GM12892 (cell line): ENCODE data around the gene IBTK.
"Not testable (repeated sequence)": the region's sequence is repeated elsewhere in the genome, so short reads cannot be mapped to it uniquely, and the experiment has no call there.

Experiments used
- DNase-seq: peaks from one replicate; pipeline ENCODE4 v3.0.0; 2011; ENCODE audit not compliant: insufficient read length
- FAIRE-seq: peaks from 2 replicates; lab custom pipeline; 2011; peaks lifted over from hg19 to GRCh38; lab: Jason Lieb, UNC
- POLR2A ChIP-seq: IDR thresholded peaks from 2 replicates; pipeline ENCODE4 v1.6.1; 2011; ENCODE audit warnings: low read depth, low read length, control low read depth
- POLR2AphosphoS5 ChIP-seq: IDR thresholded peaks from 2 replicates; pipeline ENCODE4 v1.6.1; 2011; ENCODE audit warnings: low read depth, low read length, control low read depth
- TAF1 ChIP-seq: IDR thresholded peaks from 2 replicates; pipeline ENCODE4 v1.6.1; 2011; ENCODE audit warnings: low read depth, mild to moderate bottlenecking, control low read depth, low read length, borderline replicate concordance

IBTK gene

DNA sequence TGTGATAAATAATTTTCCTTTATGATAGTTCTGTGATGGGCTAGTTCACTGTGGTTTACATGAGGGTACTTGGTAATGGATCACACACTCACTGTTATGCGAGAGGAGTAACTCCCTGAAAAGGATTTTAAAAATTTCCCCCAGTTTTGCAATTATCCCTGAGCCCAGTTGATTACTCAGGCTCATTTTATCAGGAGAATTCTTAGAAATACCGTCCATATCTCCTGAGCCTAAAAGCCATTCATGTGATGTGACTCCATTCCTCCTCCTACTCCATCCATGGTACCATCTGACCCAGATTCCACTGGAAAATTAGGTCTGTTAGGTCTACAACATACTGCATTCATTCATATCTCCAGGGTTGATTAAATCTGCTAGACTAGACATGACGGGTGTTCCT lies 16.4 kb upstream of the IBTK start:
- no peak for DNase-seq
- no peak for FAIRE-seq
- no peak for TF ChIP-seq POLR2AphosphoS5

DNA sequence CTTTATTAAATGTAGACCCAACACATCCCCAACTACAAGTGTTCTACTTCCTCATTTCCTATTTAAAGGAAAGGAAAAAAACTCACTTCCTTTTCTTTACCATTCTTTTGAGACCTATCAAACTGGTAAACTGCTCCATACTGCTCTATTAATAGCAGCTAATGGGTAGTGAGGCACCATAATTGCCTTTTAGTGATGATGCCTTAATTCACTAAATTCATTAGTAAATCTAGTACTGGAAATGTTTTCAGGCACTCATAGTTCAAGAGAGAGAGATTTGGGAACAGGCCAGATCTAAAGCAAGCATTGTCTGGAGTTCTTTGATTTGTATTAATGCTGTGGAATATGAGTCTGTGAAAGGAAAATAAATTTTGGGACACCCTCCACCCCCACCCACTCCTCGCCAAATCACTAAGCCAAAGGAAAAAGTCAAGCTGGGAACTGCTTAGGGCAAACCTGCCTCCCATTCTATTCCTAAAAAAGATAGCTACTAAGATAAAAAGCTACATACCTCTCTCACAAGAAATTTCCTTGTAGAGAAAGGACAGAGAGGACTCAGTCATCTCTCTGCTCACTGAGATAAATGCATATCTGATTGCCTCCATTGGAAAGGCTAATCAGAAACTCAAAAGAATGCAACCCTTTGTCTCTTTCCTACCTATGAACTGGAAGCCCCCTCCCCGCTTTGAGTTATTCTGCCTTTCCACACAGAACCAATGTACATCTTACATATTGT lies 13.6 kb upstream of the IBTK start:
- TF ChIP-seq POLR2AphosphoS5 (no peak), POLR2A (no peak), TAF1 (no peak)
- FAIRE-seq (no peak), DNase-seq (no peak)

DNA sequence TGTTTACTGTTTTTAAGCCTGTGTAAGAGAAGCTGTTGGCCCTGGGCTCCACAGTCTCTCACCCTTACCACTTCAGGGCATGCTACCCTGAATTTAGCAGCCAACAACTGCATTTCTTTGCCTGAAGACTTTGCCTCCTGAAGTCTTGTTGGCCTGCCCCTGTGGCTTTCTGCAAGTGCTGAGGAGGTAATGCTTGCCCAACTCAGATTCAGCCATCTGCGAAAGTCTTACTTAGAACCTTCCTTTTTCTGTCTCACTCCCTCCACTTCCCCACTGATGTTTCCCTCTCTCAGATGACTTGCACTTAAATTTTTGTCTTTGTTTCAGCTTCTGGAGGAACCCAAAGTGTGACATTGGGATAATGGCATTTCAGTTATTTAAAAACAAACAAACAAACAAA lies 11.8 kb upstream of the IBTK start:
- DNase-seq (no peak), FAIRE-seq (no peak)
- no peak for TF ChIP-seq POLR2AphosphoS5
- TF ChIP-seq TAF1: no peak
- no peak for TF ChIP-seq POLR2A

DNA sequence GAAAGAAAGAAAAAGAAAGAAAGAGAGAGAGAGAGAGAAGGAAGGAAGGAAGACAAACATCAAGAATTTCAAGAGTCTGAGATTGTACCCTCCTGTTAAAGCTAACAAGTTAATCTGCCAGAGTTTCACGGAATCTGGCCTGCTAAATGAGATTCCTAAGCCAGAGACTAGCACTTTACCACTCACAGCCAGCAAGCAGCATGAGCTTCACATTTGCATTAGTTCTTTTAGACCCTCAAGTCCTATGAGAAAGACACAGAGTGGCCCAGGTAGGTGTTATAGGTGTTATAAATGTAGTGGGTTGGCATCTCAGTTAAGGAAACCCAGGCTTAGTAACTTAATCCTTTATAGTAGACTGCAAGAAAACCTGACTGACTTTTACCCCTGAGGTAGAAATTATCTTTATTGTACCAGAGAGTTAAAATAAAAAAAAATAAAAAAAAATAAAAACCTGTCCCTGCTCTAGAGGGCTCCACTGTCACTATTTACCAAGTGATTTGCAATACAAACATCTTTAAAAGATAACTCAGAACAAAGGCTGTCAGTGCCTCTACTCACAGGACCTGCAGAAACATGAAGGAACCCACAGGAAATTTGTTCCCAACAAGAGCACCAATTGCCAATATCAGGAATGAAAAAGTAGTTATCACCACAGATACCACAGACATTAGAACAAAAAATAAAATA lies 9.7 kb upstream of the IBTK start:
- FAIRE-seq (no peak), DNase-seq (no peak)
- no peak for TF ChIP-seq TAF1
- TF ChIP-seq POLR2AphosphoS5: no peak
- no peak for TF ChIP-seq POLR2A

DNA sequence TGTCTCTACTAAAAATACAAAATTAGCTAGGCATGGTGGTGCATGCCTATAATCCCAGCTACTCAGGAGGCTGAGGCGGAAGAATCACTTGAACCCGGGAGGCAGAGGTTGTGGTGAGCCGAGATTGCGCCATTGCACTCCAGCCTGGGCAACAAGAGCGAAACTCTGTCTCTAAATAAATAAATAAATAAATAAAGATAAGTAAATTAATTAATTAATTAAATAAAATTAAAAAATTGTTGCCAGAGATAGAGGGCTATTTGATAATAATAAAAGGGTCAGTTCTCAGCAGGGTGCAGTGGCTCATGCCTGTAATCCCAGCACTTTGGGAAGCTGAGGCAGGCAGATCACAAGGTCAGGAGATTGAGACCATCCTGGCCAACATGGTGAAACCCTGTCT lies 7.2 kb upstream of the IBTK start:
- not testable (repeated sequence) for FAIRE-seq

DNA sequence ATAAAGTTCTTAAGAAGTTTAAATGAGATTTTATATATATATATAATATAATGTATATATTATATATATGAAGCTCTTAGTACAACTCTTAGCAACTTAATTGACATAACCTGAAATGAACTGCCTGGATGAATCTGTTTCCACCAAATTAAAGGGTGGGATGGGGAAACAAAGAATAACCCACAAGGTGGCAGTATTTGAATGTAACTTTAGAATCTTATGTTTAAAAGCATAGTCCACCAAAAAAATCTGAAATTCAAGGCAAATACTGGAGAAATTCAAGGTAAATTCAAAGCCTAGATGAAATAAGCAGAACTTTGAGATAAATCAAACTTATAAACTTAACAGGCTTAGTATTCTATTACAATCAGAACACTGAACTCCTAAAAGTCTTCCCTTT lies 4.4 kb upstream of the IBTK start:
- FAIRE-seq: no peak

More for the DNA sequence above, 7.2 kb upstream of the IBTK start:
- DNase-seq: not testable (repeated sequence)

DNA sequence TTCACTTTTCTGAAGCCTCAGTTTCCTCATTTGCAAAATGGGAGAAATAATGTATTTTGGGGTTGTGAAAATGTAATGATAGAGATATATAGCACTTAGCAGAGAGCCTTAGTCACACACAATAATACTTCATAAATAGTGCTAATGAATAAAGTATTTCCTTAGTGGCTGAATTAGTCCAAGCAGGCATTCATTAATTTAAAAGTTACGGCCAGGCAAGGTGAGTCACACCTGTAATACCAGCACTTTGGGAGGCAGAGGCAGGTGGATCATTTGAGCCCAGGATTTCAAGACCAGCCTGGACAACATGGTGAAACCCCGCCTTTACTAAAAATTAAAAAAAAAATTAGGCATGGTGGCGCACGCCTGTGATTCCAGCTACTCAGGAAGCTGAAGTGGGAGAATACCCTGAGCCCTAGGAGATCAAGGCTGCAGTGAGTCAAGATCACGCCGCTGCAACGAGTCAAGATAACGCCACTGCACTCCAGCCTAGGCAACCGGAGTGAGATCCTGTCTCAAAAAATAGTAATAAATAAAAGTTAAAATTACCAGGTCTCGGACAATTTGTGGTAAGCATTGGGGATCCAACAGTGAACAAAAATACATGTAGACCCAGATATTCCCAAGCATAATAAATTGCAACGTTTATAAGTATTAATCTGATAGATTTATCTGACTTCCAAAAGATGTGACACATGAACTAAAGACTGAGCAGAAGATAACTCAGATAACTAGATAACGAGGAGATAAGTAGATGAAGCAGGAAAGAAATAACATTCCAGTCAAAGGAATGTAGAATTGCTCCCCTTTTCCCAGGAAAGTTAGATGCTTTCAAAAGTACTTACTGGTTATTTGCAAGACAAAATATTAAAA lies 2.1 kb upstream of the IBTK start:
- no peak for DNase-seq
- TF ChIP-seq POLR2AphosphoS5 (no peak), POLR2A (no peak), TAF1 (no peak)
- FAIRE-seq: no peak

More for the DNA sequence above, 4.4 kb upstream of the IBTK start:
- DNase-seq: no peak
- TF ChIP-seq POLR2AphosphoS5 (no peak), TAF1 (no peak), POLR2A (no peak)

DNA sequence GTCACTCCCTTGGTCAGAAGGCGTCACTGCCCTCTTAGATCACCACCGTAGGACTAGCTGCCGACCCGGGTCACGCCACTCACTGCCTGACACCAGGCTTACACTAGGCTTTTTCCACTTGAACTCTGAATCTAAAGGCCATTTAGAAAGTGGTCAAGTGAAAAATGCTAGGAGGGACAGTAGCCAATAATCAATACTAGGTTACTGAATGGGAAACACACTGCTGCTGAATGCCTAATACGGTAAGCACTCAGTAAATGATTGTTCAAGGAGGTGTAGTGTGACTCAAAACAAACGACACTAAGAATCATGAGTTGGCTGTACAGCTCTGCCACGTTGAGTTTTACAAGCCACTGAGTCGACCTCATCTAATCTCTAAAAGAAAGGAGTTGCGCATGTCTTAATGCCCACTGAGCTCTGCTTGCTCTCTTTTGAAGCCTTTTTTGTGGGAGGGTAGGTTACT lies 760 bp upstream of the IBTK start:
- TF ChIP-seq POLR2AphosphoS5: no peak
- no peak for TF ChIP-seq POLR2A
- TF ChIP-seq TAF1: no peak
- DNase-seq (peak; percentile 11), FAIRE-seq (peak; percentile 38)

DNA sequence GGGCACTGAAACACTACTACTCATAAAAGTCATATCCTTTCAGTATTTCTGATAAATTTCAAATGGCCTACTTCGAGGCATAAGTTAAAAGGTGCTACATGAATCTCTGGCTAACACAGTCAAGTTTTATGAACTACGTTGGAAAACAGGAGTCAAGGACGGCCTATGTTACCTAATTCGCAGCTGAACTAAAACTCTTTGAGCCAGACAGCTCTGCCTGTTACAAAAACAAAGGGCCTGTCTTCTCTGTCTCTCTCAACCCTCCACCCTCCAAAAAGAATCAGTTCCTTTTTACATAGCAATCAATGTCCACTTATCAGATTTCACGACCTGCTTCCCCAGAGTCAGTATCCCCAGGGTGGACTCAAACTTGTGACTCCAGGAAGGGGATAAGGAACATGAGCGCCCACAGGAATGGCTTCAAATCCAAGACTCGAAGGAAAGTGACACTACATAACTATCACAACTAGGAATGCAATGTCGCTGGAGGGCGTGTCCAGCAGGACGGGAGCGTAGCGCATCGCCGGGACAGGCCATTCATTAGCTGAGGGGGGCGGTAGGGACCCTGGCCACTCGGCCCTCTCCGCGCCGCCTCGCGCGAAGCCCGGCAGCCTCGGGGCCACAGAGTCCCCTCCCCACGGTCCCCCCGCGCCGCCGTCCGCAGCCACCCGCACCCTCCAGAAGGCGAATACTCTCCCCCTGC lies 591 bp downstream of the IBTK start:
- FAIRE-seq (peak; percentile 46), DNase-seq (peak; percentile 37)
- TF ChIP-seq TAF1: 0 out of 2 replicates have a peak, but pooled peaks have one; percentile 17
- no peak; the same call in 1 of the 2 replicates for TF ChIP-seq POLR2A
- TF ChIP-seq POLR2AphosphoS5: 0 out of 2 replicates have a peak, but pooled peaks have one; percentile 1

DNA sequence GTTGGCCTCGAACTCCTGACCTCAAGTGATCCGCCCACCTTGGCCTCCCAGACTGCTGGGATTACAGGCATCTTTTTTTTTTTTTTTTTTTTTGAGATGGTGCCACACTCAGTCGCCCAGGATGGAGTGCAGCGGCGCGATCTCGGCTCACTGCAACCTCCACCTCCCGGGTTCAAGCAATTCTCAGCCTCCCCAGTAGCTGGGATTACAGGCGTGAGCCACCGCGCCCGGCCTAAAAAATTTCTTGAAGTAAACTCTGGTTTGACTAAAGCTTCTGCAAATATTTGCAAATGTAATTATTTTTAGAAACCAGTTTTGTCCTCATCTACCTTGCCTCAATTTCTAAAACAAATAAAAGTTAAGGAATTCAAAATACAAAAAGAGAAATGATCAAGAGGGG lies 1.2 kb downstream of the IBTK start:
- FAIRE-seq (no peak), DNase-seq (no peak)
- no peak for TF ChIP-seq POLR2AphosphoS5
- TF ChIP-seq POLR2A: no peak
- TF ChIP-seq TAF1: no peak

DNA sequence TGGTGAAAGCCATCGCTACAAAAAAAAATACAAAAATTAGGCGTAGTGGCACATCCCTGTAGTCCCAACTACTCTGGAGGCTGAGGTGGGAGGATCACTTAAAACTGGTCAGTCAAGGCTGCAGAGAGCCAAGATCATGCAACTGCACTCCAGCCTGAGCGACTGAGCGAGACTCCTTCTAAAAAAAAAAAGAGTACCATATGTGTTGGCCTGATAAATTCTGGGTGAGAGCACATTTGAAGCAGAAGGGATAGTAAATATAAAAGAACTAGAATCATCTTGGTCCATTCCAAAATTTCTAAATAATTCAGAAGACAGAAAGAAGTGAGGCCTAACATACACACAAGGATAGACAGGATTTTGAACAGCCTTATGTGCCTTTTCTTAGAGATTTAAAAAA lies 2.2 kb downstream of the IBTK start:
- FAIRE-seq (no peak), DNase-seq (no peak)
- TF ChIP-seq POLR2A: no peak
- no peak for TF ChIP-seq TAF1
- TF ChIP-seq POLR2AphosphoS5: no peak
